ENCODE measurements around the gene FAM83G.
A peak's percentile ranks its signal among the peaks of the same experiment; 100 is the strongest.
"Not testable (repeated sequence)": the region's sequence is repeated elsewhere in the genome, so short reads cannot be mapped to it uniquely, and the experiment has no call there.

FAM83G gene

GRCh38 chr17:19022747-19023146 is 18.2 kb upstream of the FAM83G start:
- no peak for DNase-seq (ENCODE audit: low spot score)

- DNase-seq (ENCODE audit: low spot score), result no peak
These were observed 17.6 kb upstream of the FAM83G start for GRCh38 chr17:19022128-19022527.

- DNase-seq (ENCODE audit: low spot score), result peak; percentile 11
These were observed 17.1 kb upstream of the FAM83G start for GRCh38 chr17:19021622-19022083.

GRCh38 chr17:19021011-19021621 is 16.6 kb upstream of the FAM83G start:
- DNase-seq (ENCODE audit: low spot score), result not testable (repeated sequence)

DNA sequence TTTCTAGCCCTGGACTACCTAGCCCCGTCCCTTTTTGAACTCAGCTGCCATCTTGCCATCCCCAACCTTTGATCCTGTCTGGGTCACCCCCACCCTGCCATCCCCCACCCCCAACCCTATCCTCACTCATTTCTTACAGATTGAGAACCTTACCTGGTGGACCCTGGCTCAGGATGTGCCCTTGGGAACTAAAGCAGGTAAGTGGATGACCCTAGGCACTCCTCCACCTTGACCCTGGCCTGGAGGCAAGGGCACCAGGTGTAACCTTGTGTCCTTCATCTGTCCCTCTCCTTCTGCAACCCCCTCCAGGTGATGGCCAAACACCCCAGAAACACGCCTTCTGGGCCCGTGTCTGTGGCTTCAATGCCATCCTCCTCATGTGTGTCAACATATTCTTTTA is 15.5 kb upstream of the FAM83G start:
- DNase-seq (ENCODE audit: low spot score), result no peak

- no peak for DNase-seq (ENCODE audit: low spot score)
These were observed 14.7 kb upstream of the FAM83G start for GRCh38 chr17:19019041-19019941.

DNA sequence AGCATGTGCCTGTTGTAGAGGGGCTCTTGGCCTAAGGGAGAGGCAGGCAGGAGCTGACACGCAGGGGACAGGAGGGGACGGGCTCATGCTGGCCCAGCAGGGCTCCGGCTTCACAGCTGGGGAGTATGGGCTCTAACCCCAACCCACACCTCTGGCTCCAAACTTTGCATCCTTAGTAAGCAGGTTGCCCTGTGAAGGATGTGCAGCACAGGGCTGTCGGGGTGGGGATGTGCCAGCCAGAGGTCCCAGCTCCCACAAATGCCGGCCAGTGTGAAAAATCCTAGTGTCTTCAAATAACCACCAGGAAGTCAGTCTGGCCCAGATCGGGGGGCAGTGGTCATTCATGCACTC is 14.0 kb upstream of the FAM83G start:
- no peak for DNase-seq (ENCODE audit: low spot score)

- DNase-seq (ENCODE audit: low spot score), result no peak
These were observed 13.4 kb upstream of the FAM83G start for GRCh38 chr17:19017804-19018599.

- DNase-seq (ENCODE audit: low spot score), result no peak
These were observed 12.8 kb upstream of the FAM83G start for GRCh38 chr17:19017401-19017800.

DNA sequence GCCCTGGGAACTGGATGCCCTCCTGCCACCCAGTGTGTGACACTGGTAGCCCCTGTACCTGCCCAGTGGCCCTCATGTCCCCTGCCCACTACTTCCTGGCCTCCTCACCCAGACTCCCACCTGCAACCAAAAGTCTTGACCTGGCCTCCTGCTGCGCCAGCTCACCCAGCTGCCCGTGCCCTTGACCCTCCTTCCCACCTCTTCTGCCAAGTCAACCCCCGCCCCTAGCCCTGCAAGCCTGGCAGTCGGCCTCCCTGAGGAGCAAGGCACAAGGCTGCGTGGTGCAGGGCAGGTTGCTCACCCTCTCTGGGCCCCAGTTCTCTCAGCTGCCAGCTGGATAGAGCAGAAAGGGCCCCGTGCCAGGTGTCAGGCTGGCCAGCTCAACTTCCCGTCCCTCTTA is 12.3 kb upstream of the FAM83G start:
- no peak for DNase-seq (ENCODE audit: low spot score)

DNA sequence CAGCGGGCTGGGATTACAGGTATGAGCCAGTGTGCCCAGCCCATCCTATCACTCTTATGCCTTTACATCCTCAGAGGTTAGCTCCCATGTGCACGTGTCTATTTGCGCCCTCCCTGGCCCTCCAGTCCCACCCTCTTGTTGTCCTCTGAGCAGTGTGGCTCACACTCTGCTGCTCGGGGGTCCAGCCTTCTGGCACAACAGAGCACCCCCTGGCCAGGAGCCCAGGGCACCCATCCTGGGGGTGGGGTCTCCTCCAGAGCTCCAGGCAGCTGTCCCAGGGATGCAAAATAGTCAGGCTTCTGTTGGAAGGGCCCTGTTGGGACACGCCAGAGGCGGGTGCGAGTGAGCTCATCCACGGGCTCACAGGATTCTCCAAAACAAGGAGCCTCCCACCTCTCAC is 11.7 kb upstream of the FAM83G start:
- DNase-seq (ENCODE audit: low spot score), result no peak

DNA sequence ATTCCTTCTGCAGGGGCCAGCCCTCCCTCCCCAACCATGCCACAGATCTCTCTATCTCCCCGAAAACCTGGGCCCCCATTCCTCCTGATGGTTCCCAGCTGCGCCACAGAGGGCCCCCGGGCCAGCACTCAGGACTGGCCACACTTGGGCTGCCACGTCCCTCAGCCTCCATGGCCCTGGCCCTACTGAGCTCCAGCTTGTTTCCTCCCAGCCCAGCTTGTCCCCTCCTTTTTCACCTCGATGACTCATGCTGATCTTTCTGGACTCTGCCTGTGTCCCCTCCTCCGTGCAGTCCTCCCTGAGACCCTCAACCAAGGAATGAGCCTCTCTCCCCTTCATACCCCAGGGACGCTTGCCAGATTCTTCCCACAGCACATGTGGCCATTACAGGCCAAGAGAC is 10.9 kb upstream of the FAM83G start:
- DNase-seq (ENCODE audit: low spot score), result no peak

- DNase-seq (ENCODE audit: low spot score), result no peak
These were observed 10.2 kb upstream of the FAM83G start for GRCh38 chr17:19014628-19015215.

DNA sequence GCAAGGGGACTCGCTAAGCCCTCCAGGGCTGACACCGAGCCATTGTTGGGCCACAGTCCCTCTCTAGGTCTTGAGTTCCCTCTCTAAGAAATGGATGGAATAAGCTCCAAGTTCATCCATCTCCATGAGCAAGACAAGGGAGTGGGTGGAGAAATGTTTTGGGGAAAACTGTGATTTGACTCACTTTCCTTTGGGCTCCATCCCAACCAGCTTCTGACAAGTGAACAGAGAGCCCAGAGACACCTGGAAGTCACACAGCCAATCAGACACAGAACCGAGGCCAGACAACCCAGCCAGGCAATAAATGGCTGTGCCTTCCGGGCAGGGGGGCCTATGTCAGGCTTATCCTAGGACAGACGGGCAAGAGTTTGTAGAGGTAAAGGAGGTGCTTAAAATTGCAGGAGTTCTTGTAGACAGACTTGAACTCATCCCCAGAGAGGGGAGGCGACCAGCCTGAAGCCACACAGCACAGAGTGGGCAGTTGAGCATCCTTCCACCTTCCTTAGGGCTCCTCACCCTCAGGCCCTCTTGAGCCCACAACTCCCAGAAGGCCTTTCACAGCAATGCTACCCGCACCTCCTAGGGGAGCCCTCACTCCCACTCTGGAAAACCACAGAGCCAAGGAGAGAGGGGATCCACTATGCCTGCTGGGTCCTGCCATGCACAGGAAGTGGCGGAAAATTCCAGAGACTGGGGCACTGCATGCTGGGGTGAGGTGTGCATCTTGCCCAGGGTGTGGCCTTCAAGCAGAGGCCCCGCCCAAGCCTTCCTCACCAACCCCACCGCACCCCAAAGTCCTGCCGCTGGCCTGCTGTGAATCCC is 9.5 kb upstream of the FAM83G start:
- DNase-seq (ENCODE audit: low spot score), result no peak

- no peak for DNase-seq (ENCODE audit: low spot score)
These were observed 8.7 kb upstream of the FAM83G start for GRCh38 chr17:19013226-19013625.

GRCh38 chr17:19012171-19013080 is 7.9 kb upstream of the FAM83G start:
- no peak for DNase-seq (ENCODE audit: low spot score)

DNA sequence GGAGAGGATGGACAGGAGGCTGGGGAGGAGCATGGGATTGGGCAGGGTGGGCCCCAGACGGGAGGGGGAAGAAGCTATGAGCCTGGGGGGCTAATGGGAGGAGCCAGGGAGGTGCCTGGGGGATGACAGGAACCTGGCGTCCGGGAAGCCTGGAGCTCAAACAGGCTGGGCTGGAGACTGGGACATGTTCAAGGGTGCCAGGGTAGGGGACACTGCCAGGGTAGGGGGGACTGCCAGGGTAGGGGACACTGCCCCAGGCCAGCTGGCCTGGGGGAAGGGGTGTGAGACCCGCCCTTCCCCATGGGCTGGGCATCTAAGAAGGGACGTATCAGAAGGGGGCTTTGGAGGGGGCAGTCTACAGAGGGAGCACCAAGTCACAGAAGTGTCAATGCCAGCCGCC is 7.0 kb upstream of the FAM83G start:
- DNase-seq (ENCODE audit: low spot score), result no peak

- DNase-seq (ENCODE audit: low spot score), result no peak
These were observed 6.4 kb upstream of the FAM83G start for GRCh38 chr17:19010729-19011505.

DNA sequence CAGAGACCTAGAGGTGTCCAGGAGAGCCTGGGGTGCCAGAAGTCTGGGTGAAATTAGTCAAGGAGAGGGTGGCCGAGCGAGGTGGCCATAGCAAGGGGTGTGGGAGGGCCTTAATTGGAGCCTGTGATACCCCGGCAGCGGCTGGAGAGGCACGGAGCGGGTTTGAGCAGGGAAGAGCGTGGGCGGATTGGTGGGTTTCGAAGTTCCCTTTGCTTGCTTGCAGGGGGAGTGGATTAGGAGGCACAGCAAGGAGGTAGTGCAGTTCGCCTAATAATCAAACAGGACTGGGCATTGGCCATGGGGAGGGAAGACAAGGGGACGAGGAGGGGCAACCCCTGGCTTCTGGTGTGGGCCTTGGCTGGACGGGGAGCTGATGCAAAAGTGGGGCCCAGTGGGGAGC is 5.4 kb upstream of the FAM83G start:
- DNase-seq (ENCODE audit: low spot score), result no peak

- DNase-seq (ENCODE audit: low spot score), result no peak
These were observed 2.1 kb upstream of the FAM83G start for GRCh38 chr17:19006698-19007097.
